ENCODE measurements around the gene CACUL1. TPM values are rescaled to one million over a fixed set of nuclear protein-coding genes. Genes with fewer than 3 reads are reported as not detected.
"Not testable (repeated sequence)": the region's sequence is repeated elsewhere in the genome, so short reads cannot be mapped to it uniquely, and the experiment has no call there.

The CACUL1 gene
- total RNA-seq: 10 to 100 TPM; 20.1 to 24.4 TPM

DNA sequence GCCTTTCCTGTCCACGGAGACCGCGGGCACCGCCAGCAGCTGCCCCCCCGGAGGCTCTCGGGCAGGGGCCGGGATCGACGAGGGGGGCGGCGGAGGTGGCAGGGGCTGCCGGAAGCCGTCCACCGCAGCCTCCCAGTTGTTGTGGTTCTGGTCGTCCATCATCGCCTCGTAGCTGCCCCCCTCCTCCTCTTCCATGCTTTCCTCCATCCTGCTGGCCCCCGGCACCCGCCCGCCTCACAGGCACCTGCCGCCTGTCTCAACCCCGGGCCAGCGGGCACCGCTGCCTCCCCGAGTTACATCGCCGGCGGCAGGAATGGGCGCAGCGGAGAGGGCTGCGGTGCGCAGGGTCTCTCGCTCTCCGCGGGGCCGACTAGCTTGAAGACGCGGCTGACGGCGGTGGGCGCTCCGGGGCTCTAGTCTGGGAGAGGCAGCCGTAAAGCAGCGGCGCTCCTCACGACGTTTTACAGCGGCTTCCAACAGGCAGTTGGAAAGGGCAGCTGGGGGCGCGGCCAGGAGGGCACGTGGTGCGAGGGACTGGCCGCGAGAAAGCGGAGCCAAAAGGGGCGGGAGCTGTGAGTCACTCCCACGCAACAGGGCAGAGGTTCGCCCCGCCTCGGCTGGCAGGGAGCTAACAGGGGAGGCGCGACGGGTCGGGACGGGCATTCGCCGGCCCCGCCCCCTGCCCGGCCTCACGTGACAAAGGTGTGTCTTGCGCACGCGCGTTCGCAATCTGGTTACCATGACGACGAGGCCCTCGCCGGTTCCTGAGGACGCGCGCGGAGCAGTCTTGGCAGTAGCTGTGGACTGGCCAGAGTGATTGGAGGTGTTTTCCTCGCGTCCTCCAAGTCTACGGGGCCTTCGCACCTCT is at the start of gene CACUL1:
Gene CACUL1, minus strand, starts transcription at position 415 of the 868 bp plus-strand sequence. Its CDS starts 208 bp downstream, at position 207.
- ChIA-PET POLR2A (interaction anchor here (0.9 to 1.6 kb wide), 4 partner anchors 9 to 551 kb away, joined by 3 to 7 read pairs (median 4); no protein-coding TSS in a partner anchor), CTCF (interaction anchor here (0.9 to 3.6 kb wide), 9 partner anchors 15 to 136 kb away, joined by 3 to 14 read pairs (median 3); no protein-coding TSS in a partner anchor)
- Mint-ChIP-seq H3K4me3 (peak within 1 kb of the TSS; percentile 91), H3K9me3 (ENCODE audit: low read depth) (no peaks in the 10 kb centered on the region), H3K36me3 (ENCODE audit: low read depth) (peaks cover 7% of the 10 kb centered on the region), H3K27me3 (no peaks in the 10 kb centered on the region), H3K4me1 (peaks cover 33% of the 10 kb centered on the region), H3K27ac (peak within 1 kb of the TSS; percentile 83)
- intact Hi-C loops (cut with DNase I, micrococcal nuclease): loop anchor here (1.0 to 10.0 kb wide), 20 partner anchors 21 to 1379 kb away; partner anchors contain the start of genes FAM204A (in 2 of the 2), BAG3 (in 1 of the 2), DENND10 (in 1 of the 2) and EIF3A (in 1 of the 2)
- ATAC-seq (peak; percentile 98), DNase-seq (peak; percentile 100)

DNA sequence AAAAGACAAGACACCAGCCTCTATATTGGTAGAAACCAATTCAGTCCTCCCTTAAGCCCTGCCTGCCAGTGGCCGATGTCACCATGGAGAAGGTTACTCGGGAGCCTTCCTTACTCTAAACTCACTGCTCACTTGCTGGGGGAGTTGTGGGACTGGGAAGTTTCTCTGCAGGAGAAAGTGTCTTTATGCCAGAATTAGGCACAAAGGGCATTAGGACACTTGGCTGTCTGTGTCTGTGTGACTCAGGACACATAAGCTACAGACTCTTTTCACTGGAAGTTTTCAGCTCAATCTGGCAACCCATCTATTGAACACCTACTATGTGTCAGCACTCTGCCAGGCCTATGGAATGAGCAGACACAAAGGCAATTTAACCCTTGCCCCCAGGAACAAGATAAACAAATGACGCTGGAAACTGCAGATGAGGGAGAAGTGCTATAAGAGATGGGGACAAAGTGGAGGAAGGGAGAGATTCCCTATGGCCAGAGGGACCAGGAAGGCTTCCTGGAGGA is 49.5 kb upstream of the CACUL1 start:
- H3K36me3 Mint-ChIP-seq (ENCODE audit: low read depth): no peaks in the 10 kb centered on the region
- DNase-seq (no peak), ATAC-seq (no peak)
- H3K9me3 Mint-ChIP-seq (ENCODE audit: low read depth): no peaks in the 10 kb centered on the region
- no peaks in the 10 kb centered on the region for H3K27me3 Mint-ChIP-seq
- intact Hi-C loops (cut with DNase I, micrococcal nuclease): no loop called here
- ChIA-PET CTCF (no interaction called here), POLR2A (no interaction called here)
- no peak overlapping the region for H3K4me3 Mint-ChIP-seq
- no peak overlapping the region for H3K27ac Mint-ChIP-seq
- no peaks in the 10 kb centered on the region for H3K4me1 Mint-ChIP-seq

DNA sequence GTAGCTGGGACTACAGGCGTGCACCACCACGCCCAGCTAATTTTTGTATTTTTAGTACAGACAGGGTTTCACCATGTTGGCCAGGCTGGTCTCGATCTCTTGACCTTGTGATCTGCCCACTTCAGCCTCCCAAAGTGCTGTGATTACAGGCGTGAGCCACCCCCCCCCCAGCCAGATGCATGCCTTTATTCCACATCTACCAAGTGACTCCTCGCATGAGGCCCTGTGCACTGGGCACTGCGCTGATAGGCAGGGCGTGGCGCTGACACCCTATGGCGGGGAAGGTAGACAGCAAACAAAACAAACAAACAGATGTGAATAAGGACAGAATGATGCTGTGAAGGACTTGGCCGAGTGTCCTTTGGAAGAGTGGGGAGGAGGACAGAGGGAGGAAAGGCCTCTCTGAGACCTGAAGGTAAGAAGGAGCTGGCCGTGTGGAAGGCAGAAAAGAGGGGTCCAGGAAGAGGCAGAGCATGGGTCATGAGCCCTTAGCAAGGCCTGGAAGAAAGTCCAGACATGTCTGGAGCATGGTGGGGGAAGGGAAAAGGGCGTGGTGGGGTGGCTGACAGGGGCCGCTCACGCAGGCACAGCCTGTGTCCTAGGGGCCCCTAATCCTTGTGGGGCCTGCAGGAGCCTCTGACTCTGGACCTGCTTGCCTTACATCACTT is 47.5 kb upstream of the CACUL1 start:
- no peak overlapping the region for H3K27ac Mint-ChIP-seq

DNA sequence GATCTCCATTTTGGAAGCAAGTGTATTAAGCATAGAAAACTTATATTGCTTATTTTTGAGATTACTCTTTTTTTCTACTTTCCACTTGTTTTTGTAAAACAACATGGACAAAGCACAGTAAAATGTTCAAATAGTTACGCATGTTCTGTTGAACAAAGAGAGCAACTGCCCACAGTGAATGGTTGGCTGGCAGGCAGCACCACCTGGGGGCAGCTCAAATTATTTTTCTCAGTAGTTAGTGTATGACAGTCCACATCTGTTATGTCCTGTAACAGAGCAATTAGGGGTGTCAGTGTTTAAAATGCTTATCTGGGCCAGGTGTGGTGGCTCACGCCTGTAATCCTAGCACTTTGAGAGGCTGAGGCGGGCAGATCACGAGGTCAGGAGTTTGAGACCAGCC is 46.1 kb upstream of the CACUL1 start:
- POLR2A ChIA-PET: no interaction called here
- H3K9me3 Mint-ChIP-seq (ENCODE audit: low read depth): no peaks in the 10 kb centered on the region
- H3K4me1 Mint-ChIP-seq: no peaks in the 10 kb centered on the region
- peaks cover 7% of the 10 kb centered on the region for H3K27me3 Mint-ChIP-seq
- H3K36me3 Mint-ChIP-seq (ENCODE audit: low read depth): no peaks in the 10 kb centered on the region
- ATAC-seq (no peak), DNase-seq (peak; percentile 30)
- intact Hi-C loops (cut with DNase I, micrococcal nuclease): loop anchor here in 1 of 2 experiments (1.0 kb wide), 1 partner anchor 233 kb away; no protein-coding TSS in a partner anchor
- H3K27ac Mint-ChIP-seq: no peak overlapping the region
- no peak overlapping the region for H3K4me3 Mint-ChIP-seq
- CTCF ChIA-PET: no interaction called here

More for the DNA sequence above, 47.5 kb upstream of the CACUL1 start:
- Mint-ChIP-seq H3K36me3 (ENCODE audit: low read depth) (no peaks in the 10 kb centered on the region), H3K4me3 (no peak overlapping the region), H3K27me3 (peaks cover 2% of the 10 kb centered on the region), H3K9me3 (ENCODE audit: low read depth) (no peaks in the 10 kb centered on the region), H3K4me1 (no peaks in the 10 kb centered on the region)
- DNase-seq (no peak), ATAC-seq (no peak)
- ChIA-PET POLR2A (no interaction called here), CTCF (interaction anchor here (0.6 kb wide), 1 partner anchor 175 kb away, joined by 3 read pairs; no protein-coding TSS in a partner anchor)
- intact Hi-C loops (cut with DNase I, micrococcal nuclease): no loop called here

DNA sequence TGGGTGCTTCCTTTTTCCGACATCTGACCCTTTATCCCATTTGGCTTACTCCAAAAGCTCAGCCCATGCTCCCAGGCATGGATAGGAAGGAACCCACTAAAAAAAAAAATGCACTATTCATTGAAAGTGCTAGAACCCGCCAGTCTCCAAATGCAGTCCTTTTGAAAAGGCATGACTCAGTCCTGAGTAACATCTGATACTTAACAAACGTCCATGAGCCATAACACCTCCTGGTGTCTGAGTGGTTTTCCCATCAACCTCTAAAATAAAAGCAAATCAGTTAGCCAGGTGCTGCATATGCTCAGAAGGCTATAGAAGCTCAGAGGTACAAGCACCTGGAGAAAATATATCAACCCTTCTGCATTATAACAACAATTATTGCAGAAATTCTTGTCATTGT is 45.0 kb upstream of the CACUL1 start:
- peaks cover 7% of the 10 kb centered on the region for H3K27me3 Mint-ChIP-seq
- H3K36me3 Mint-ChIP-seq (ENCODE audit: low read depth): no peaks in the 10 kb centered on the region
- H3K4me3 Mint-ChIP-seq: no peak overlapping the region
- CTCF ChIA-PET: interaction anchor here (0.7 to 1.1 kb wide), 2 partner anchors 15 to 399 kb away, joined by 3 read pairs; no protein-coding TSS in a partner anchor
- ATAC-seq: peak; percentile 57
- no peaks in the 10 kb centered on the region for H3K4me1 Mint-ChIP-seq
- no peak overlapping the region for H3K27ac Mint-ChIP-seq
- intact Hi-C loops (cut with DNase I, micrococcal nuclease): no loop called here
- no peaks in the 10 kb centered on the region for H3K9me3 Mint-ChIP-seq (ENCODE audit: low read depth)
- no peak for DNase-seq
- POLR2A ChIA-PET: no interaction called here

DNA sequence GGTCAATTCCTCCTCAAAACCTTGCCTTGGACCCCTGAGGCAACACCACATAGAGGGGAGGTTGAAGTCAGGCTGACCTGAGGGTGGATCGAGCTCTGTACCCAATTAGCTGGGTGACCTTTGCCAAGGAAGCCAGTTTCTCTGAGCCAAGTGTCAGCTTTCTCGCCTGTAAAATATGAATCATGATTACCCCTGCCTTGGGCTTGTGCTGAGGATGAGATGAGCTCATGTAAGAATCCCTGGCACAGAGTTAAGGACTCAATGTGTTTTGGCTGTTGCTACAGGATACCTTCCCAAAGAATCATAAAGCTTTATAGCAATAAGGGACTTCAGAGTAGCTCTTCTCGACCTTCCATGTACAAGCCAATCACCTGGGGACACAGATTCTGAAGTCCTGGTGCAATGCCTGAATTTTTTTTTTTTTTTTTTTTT is 43.5 kb upstream of the CACUL1 start:
- CTCF ChIA-PET: interaction anchor here (1.1 to 1.2 kb wide), 2 partner anchors 339 to 493 kb away, joined by 4 to 5 read pairs; no protein-coding TSS in a partner anchor
- ATAC-seq: no peak
- no peak overlapping the region for H3K4me3 Mint-ChIP-seq
- DNase-seq: no peak
- POLR2A ChIA-PET: no interaction called here
- no peak overlapping the region for H3K27ac Mint-ChIP-seq
- H3K27me3 Mint-ChIP-seq: peaks cover 7% of the 10 kb centered on the region
- no peaks in the 10 kb centered on the region for H3K9me3 Mint-ChIP-seq (ENCODE audit: low read depth)
- H3K36me3 Mint-ChIP-seq (ENCODE audit: low read depth): no peaks in the 10 kb centered on the region
- intact Hi-C loops (cut with DNase I, micrococcal nuclease): no loop called here
- H3K4me1 Mint-ChIP-seq: no peaks in the 10 kb centered on the region

DNA sequence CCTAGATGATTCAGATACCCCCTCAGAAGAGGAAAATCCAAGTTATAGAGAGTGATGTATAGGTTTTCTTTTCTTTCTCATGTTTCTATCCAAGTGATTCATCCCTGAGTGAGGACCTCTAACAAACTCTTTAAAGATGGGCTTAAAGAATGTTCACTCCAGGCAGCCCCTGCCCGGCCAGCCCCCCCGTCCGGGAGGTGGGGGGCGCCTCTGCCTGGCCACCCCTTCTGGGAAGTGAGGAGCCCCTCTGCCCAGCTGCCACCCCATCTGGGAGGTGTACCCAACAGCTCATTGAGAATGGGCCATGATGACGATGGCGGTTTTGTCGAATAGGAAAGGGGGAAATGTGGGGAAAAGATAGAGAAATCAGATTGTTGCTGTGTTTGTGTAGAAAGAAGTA is 40.2 kb upstream of the CACUL1 start:
- H3K27ac Mint-ChIP-seq; POLR2A ChIA-PET; H3K27me3 Mint-ChIP-seq; H3K9me3 Mint-ChIP-seq (ENCODE audit: low read depth); H3K36me3 Mint-ChIP-seq (ENCODE audit: low read depth); intact Hi-C loops (cut with DNase I, micrococcal nuclease); CTCF ChIA-PET; H3K4me3 Mint-ChIP-seq; ATAC-seq; DNase-seq; H3K4me1 Mint-ChIP-seq: not testable (repeated sequence)

DNA sequence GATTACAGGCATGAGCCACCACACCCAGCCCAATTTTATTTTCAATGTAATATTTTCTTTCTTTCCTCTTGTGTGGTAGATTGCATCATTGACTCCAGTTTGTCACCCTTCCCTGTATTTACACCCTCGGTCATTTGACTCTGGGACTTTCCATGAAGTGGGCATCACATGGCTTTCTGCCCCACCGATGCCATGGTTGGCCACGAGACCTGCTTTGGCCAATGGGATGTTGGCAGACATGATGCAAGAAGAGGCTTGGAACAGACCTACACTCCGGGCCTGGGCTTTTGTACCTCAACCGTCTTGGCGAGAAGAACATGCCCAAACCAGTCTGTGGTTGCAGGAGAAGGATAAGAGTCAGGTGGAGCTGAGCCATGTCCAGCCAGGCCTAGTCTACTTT is 38.8 kb upstream of the CACUL1 start:
- Mint-ChIP-seq H3K9me3 (ENCODE audit: low read depth) (no peaks in the 10 kb centered on the region), H3K27me3 (peaks cover 6% of the 10 kb centered on the region), H3K27ac (no peak overlapping the region), H3K4me3 (no peak overlapping the region), H3K36me3 (ENCODE audit: low read depth) (no peaks in the 10 kb centered on the region), H3K4me1 (no peaks in the 10 kb centered on the region)
- ATAC-seq (no peak), DNase-seq (no peak)
- ChIA-PET POLR2A (no interaction called here), CTCF (interaction anchor here (0.6 kb wide), 1 partner anchor 286 kb away, joined by 3 read pairs; no protein-coding TSS in a partner anchor)
- intact Hi-C loops (cut with DNase I, micrococcal nuclease): no loop called here

DNA sequence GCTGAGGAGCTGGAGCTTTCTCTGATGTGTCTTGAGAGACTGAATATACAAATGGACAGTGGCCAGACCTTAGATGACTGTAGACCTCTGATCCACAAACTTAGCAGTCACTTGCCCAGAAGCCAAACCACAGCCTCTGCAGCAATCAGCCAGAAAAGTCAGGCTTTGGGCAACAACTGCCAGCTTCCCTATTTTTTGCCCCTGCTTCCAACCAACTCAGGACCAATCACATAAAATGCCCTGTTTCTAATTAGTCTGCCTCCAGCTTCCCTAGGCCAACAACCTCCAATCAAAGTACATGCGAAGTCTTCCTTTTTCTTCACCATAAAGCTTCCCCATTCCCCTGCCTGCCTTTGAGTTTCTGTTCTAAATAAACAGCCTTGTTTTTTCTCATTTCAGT is 37.8 kb upstream of the CACUL1 start:
- POLR2A ChIA-PET: no interaction called here
- H3K4me3 Mint-ChIP-seq: no peak overlapping the region
- CTCF ChIA-PET: interaction anchor here (0.6 kb wide), 1 partner anchor 124 kb away, joined by 4 read pairs; no protein-coding TSS in a partner anchor
- no peak overlapping the region for H3K27ac Mint-ChIP-seq
- DNase-seq (no peak), ATAC-seq (no peak)
- H3K4me1 Mint-ChIP-seq: no peaks in the 10 kb centered on the region
- no peaks in the 10 kb centered on the region for H3K9me3 Mint-ChIP-seq (ENCODE audit: low read depth)
- intact Hi-C loops (cut with DNase I, micrococcal nuclease): no loop called here
- H3K36me3 Mint-ChIP-seq (ENCODE audit: low read depth): no peaks in the 10 kb centered on the region
- peaks cover 6% of the 10 kb centered on the region for H3K27me3 Mint-ChIP-seq

DNA sequence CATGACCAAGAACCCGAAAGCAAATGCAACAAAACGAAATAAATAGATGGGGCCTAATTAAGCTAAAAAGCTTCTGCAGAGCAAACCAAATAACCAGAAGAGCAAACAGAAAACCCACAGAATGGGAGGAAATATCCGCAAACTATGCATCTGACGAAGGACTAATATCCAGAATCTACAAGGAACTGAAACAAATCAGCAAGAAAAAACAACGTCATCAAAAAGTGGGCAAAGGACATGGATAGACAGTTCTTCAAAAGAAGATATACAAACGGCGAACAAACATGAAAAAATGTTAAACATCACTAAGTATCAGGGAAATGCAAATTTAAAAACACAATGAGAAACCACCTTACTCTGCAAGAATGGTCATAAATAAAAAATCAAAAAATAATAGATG is 35.3 kb upstream of the CACUL1 start:
- H3K4me3 Mint-ChIP-seq: no peak overlapping the region
- DNase-seq (no peak), ATAC-seq (no peak)
- CTCF ChIA-PET: no interaction called here
- peaks cover 2% of the 10 kb centered on the region for H3K27me3 Mint-ChIP-seq
- no peaks in the 10 kb centered on the region for H3K9me3 Mint-ChIP-seq (ENCODE audit: low read depth)
- H3K4me1 Mint-ChIP-seq: no peaks in the 10 kb centered on the region
- POLR2A ChIA-PET: no interaction called here
- intact Hi-C loops (cut with DNase I, micrococcal nuclease): no loop called here
- no peak overlapping the region for H3K27ac Mint-ChIP-seq
- H3K36me3 Mint-ChIP-seq (ENCODE audit: low read depth): no peaks in the 10 kb centered on the region

DNA sequence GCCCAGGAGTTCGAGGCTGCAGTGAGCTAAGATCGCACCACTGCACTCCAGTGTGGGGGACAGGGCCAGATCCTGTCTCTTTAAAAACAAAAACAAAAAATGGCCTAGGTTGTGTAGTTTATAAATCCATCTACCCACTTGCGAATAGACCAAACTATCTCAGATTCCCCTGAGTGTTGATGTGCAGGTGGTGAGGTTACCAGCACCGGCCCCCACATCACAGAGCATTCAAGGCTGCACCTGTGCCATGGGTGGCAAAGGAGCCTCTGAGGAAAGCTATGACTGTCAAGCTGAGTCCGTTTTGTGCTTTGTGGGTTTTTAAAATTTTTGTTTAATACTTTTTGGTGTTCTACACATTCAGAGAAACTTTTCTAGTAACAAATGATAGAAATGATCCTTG is 30.8 kb upstream of the CACUL1 start:
- ChIA-PET POLR2A (no interaction called here), CTCF (no interaction called here)
- intact Hi-C loops (cut with DNase I, micrococcal nuclease): no loop called here
- Mint-ChIP-seq H3K9me3 (ENCODE audit: low read depth) (no peaks in the 10 kb centered on the region), H3K36me3 (ENCODE audit: low read depth) (no peaks in the 10 kb centered on the region), H3K4me3 (no peak overlapping the region), H3K27me3 (peaks cover 7% of the 10 kb centered on the region), H3K4me1 (peaks cover 2% of the 10 kb centered on the region), H3K27ac (no peak overlapping the region)
- DNase-seq (no peak), ATAC-seq (no peak)
